ENCODE data around the gene MED16. TPM values are rescaled to one million over a fixed set of nuclear protein-coding genes. Genes with fewer than 3 reads are reported as not detected.

MED16 gene
- total RNA-seq, 1 donor from 2014 or later, result 46.1 TPM

GRCh38 chr19:926589-927350 lies 33.8 kb upstream of the MED16 start:
- Histone ChIP-seq H3K9me3 (no peaks in the 10 kb centered on the region), H3K36me3 (peaks cover 9% of the 10 kb centered on the region), H3K4me3 (peak overlapping the region; percentile 76), H3K27ac (peak overlapping the region; percentile 87), H3K27me3 (ENCODE audit: low read depth) (no peaks in the 10 kb centered on the region), H3K4me1 (peaks cover 32% of the 10 kb centered on the region)
- ATAC-seq (peak; percentile 31 to 39), DNase-seq (peak; percentile 90)
- TF ChIP-seq, protein P1, sequence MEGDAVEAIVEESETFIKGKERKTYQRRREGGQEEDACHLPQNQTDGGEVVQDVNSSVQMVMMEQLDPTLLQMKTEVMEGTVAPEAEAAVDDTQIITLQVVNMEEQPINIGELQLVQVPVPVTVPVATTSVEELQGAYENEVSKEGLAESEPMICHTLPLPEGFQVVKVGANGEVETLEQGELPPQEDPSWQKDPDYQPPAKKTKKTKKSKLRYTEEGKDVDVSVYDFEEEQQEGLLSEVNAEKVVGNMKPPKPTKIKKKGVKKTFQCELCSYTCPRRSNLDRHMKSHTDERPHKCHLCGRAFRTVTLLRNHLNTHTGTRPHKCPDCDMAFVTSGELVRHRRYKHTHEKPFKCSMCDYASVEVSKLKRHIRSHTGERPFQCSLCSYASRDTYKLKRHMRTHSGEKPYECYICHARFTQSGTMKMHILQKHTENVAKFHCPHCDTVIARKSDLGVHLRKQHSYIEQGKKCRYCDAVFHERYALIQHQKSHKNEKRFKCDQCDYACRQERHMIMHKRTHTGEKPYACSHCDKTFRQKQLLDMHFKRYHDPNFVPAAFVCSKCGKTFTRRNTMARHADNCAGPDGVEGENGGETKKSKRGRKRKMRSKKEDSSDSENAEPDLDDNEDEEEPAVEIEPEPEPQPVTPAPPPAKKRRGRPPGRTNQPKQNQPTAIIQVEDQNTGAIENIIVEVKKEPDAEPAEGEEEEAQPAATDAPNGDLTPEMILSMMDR (IDR thresholded peaks at IDR 0.05), result no peak
- intact Hi-C loops (cut with DNase I), result no loop called here

DNA sequence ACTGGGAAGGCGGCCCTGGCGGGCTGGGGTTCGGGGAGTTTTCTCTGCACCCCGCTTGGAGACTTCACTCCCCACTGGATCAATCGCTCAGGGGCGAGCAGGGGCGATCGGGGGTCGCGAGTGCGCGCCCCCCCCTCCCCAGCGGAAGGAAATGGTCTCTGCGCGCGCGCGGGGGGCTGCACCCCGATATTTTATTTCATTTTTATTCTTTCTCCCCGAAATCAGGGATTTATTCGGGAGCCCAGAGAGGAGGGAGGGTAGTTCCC lies 33.3 kb upstream of the MED16 start:
- peak overlapping the region; percentile 76 for H3K4me3 ChIP-seq
- no peak for DNase-seq
- no peaks in the 10 kb centered on the region for H3K9me3 ChIP-seq
- TF ChIP-seq, protein P1 (IDR thresholded peaks at IDR 0.05), result no peak
- peaks cover 9% of the 10 kb centered on the region for H3K36me3 ChIP-seq
- H3K27me3 ChIP-seq (ENCODE audit: low read depth), result peaks cover 3% of the 10 kb centered on the region
- H3K4me1 ChIP-seq, result peaks cover 31% of the 10 kb centered on the region
- intact Hi-C loops (cut with DNase I), result no loop called here
- peak overlapping the region; percentile 87 for H3K27ac ChIP-seq
- no peak for ATAC-seq

- ATAC-seq (peak; percentile 83 to 86), DNase-seq (peak; percentile 89)
- Histone ChIP-seq H3K9me3 (no peaks in the 10 kb centered on the region), H3K36me3 (peaks cover 9% of the 10 kb centered on the region), H3K27me3 (ENCODE audit: low read depth) (peaks cover 8% of the 10 kb centered on the region), H3K27ac (peak within 1 kb of the TSS; percentile 87), H3K4me1 (peaks cover 31% of the 10 kb centered on the region), H3K4me3 (peak within 1 kb of the TSS; percentile 76)
- TF ChIP-seq, protein P1 (IDR thresholded peaks at IDR 0.05), result no peak
- intact Hi-C loops (cut with DNase I), result no loop called here
These were observed 32.7 kb upstream of the MED16 start, which contains the start of gene ARID3A for GRCh38 chr19:925526-926322. TSS of gene ARID3A (plus strand) at chr19:926035. CDS start at chr19:929529, 3,494 bp downstream.

DNA sequence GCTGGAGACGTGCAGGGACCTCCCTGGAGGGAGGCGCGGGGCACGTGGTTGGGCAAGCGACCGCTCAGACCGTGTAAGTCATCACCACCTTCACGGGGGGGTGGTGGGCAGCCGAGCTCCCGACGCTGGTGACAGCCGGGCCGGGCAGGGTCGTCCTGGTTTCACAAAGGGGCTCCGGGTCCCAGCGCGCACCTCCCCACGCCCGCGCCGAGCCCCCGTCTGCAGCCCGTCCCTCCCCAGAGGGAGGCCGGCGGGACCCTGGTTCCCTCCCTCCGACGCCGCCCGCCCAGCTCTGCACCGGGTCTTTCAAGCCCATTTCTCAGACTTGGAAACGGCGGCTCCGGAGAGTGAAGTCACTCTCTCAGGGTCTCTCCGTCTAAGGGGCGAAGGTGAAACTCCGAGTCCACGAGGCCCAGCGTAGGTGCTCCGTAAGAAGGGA lies 32.1 kb upstream of the MED16 start:
- Histone ChIP-seq H3K4me1 (peaks cover 35% of the 10 kb centered on the region), H3K36me3 (peaks cover 7% of the 10 kb centered on the region), H3K4me3 (peak overlapping the region; percentile 76), H3K27ac (peak overlapping the region; percentile 87), H3K27me3 (ENCODE audit: low read depth) (peaks cover 14% of the 10 kb centered on the region), H3K9me3 (no peaks in the 10 kb centered on the region)
- TF ChIP-seq, protein P1 (IDR thresholded peaks at IDR 0.05), result no peak
- peak; percentile 47 to 72 for ATAC-seq
- intact Hi-C loops (cut with DNase I), result no loop called here
- no peak for DNase-seq

- TF ChIP-seq, protein P1 (IDR thresholded peaks at IDR 0.05), result no peak
- H3K27me3 ChIP-seq (ENCODE audit: low read depth), result peaks cover 19% of the 10 kb centered on the region
- DNase-seq (no peak), ATAC-seq (no peak)
- H3K4me1 ChIP-seq, result peaks cover 39% of the 10 kb centered on the region
- intact Hi-C loops (cut with DNase I), result loop anchor here (5.0 kb wide), 1 partner anchor 58 kb away; the partner anchor contains the start of gene WDR18
- H3K36me3 ChIP-seq, result peaks cover 3% of the 10 kb centered on the region
- H3K4me3 ChIP-seq, result peak overlapping the region; percentile 76
- peak overlapping the region; percentile 87 for H3K27ac ChIP-seq
- no peaks in the 10 kb centered on the region for H3K9me3 ChIP-seq
These were observed 31.6 kb upstream of the MED16 start for GRCh38 chr19:924553-925086.
